Suppressor macrophage (primary cell): Measurements from ENCODE around the gene L1CAM.
A peak's percentile ranks its signal among the peaks of the same experiment; 100 is the strongest.

Experiments used
- DNase-seq, 4 experiments: peaks; one replicate each; pipeline ENCODE4 v3.0.0-alpha.2; 2020 to 2022

The L1CAM gene

GRCh38 chrX:153862369-153863250 is 23.4 kb downstream of the L1CAM start:
- no peak for DNase-seq

GRCh38 chrX:153861733-153862310 is 24.2 kb downstream of the L1CAM start:
- no peak for DNase-seq

- DNase-seq = no peak
Observed at GRCh38 chrX:153861151-153861550, 24.8 kb downstream of the L1CAM start.

- DNase-seq = no peak
Observed at GRCh38 chrX:153857348-153857903, 28.5 kb downstream of the L1CAM start.

DNA sequence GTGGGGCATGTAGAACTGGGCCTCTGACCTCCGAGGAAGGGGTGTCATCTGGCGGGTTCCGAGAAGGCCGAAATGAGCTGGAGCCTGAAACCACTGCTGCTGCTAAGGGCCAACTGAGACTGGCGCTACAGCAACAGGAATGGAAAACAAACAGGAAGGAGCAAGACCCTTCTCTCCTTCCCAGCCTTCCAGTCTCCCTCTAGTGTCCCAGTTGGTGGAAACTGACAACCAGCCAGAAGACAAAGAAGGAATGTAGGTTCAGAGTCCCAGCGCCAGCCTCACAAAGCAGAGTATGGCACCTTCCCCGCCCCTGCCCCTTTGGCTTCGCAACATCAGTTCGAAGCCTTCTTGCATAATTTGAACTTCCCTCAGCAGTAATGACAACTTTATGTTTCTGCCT is 31.3 kb downstream of the L1CAM start:
- no peak for DNase-seq

DNA sequence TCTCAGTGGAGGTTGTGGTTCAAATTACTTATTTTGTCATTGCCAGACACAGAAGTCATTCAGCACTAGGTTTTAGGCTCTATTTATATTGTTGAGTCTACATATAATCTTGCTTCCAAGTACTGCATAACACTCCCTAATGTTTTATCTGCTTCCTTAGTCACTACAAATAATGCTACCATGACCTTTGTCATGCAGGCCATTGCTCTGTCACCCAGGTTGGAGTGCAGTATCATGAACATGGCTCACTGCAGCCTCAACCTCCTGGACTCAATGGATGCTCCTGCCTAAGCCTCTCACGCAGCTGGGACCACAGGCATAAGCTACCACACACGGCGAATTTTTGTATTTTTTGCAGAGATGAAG is 32.1 kb downstream of the L1CAM start:
- DNase-seq = no peak

DNA sequence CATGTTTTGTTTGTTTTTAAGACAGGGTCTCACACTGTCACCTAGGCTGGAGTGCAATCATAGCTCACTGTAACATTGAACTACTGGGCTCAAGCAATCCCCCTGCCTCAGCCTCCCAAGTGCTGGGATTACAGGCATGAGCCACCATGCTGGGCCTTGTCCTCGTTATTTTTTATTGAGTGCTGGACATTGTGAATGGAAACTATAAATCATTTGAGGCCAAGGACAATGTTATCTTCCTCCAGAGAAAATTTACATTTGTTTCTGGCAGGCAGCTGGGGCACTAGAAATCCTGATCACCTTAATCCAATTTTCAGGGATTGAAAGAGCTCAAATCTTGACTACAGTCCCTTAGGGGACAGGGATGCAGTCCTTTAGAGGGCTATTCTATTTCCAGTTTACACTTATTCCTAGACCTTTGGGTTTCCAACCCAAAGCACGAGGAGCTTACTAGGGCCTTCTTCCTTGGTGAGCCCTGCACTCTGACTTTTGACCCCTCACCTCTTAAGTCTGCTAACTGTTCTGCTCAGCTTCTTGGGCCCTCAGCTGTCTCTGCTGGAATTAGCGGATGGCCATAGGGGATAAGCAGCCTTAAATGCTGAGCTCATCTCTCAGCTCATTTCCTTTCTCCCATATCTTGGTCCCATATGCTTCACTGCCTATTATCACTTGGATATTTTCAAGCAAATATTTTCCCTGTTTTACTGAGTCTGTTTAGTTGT is 32.6 kb downstream of the L1CAM start:
- no peak for DNase-seq

DNA sequence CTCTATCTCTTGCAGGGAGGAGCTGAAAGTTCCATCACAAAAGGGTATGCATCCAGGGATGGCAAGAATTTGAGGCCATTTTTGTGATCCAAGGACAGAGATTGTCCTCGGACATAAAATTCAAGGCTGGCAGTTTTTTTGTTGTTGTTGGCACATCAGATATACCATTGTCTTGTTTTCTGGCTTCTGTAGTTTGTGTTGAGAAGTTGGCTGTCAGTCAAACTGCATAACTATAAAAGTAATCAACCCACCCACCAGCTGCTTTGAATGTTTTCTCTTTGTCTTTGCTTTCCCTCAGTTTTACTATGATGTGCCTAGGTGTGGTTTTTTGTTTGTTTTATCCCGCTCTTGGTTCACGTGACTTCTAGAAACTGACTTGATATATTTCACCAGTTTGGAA is 34.0 kb downstream of the L1CAM start:
- DNase-seq = no peak

DNA sequence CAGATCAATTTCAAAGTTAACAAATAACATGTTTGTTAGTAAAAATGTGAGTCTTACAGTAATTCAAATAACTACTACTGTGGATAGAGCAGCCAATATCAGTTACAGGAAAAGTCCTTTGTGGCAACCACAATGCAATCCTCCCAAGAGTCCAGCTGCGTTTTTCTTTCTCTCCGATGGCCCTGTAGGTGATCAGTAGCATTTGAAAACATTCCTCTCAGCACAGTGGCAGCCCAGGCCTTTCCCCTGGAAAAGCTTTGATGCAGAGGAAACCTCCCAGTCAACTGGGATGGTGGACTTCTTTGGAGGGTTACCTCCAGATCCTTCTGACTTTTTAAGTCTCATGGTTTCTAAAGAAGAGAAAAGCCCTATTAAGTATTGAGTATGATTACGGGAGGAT is 37.6 kb downstream of the L1CAM start:
- DNase-seq = no peak

GRCh38 chrX:153845842-153846241 is 40.1 kb downstream of the L1CAM start:
- no peak for DNase-seq

DNA sequence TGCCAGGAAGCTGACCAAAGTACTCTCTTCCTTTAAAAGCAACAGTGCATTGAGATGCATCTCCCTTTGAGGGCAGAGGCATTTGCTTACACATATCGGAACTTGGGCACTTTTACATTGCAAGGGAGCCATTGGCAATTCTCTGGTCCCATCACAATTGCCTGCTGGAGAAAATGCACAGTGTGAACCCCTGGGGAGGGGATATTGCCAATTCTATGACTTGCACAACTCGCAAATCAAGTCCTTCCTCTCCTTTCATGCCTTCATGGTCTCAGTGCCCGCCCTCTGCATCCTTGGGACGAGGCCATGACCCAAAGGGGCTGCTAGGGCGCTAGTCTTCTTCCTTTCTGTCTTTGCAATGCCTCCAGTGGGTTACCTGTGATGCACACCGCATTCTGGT is 40.8 kb downstream of the L1CAM start:
- DNase-seq = no peak

GRCh38 chrX:153844509-153845082 is 41.4 kb downstream of the L1CAM start:
- DNase-seq = no peak

DNA sequence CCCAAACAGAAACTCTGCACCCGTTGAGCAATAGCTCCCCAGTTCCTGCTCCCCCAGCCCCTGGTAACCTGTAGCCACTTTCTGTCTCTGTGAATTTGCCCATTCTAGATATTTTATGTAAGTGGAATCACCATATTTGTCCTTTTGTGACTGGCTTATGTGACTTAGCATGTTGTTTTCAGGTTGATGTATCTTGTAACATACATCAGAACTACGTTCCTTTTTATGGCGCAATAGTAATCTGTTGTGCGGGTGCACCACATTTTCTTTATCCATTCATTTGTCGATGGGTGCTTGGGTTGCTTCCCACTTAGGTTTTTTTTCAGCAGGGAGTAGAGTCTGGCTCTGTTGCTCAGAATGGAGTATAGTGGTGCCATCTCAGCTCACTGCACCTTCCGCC is 49.1 kb downstream of the L1CAM start:
- DNase-seq = no peak

- DNase-seq = no peak
Observed at GRCh38 chrX:153832728-153833127, 53.2 kb downstream of the L1CAM start.

GRCh38 chrX:153831429-153832150 is 54.4 kb downstream of the L1CAM start:
- DNase-seq = no peak

DNA sequence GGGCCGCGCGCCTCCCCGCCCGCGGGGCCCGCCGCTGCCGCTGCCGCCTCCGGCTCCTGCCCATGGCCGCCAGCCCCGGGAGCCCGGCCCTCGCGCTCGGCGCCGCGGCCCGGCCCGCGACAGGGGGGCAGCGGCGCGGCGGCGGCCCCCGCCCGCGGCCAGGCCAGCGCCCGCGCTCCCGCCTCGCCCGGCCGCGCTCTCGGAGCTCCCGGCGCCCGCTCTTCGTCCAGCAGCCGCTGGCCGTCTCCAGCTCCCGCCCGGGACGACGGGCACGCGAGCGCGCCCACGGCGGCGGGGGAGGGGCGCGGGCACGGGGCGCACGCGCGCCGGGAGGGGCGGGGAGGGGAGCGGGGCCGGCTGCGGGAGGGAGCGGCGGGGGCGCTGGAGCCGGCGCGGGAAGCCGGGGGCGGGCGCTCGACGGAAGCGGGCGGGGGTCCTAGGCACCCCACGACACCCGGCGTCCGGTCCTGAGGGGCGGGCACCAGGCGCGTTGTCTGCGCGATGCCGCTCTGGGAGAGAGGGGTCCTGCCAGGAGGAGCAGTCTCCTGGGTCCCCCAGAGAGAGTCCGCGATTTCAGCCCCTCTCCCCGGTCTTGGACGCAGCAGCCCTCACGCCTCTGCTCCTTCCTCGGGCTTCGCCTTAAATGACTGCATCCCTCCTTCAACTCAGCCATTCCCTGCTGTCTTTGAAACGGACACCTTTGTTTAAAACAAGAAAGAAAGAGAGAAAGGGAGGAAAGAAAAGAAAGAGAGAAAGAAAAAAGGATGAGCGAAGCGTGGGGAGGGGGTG is 55.1 kb downstream of the L1CAM start:
- DNase-seq = peak in 1 of 4 experiments; percentile 9

- DNase-seq = peak in 1 of 4 experiments; percentile 19
Observed at GRCh38 chrX:153829799-153830639, 56.0 kb downstream of the L1CAM start, which contains the start of gene PDZD4. PDZD4 (minus strand) TSS chrX:153830544; CDS start chrX:153830298, 246 bp downstream.

- DNase-seq = no peak
Observed at GRCh38 chrX:153829549-153829798, 56.5 kb downstream of the L1CAM start.

DNA sequence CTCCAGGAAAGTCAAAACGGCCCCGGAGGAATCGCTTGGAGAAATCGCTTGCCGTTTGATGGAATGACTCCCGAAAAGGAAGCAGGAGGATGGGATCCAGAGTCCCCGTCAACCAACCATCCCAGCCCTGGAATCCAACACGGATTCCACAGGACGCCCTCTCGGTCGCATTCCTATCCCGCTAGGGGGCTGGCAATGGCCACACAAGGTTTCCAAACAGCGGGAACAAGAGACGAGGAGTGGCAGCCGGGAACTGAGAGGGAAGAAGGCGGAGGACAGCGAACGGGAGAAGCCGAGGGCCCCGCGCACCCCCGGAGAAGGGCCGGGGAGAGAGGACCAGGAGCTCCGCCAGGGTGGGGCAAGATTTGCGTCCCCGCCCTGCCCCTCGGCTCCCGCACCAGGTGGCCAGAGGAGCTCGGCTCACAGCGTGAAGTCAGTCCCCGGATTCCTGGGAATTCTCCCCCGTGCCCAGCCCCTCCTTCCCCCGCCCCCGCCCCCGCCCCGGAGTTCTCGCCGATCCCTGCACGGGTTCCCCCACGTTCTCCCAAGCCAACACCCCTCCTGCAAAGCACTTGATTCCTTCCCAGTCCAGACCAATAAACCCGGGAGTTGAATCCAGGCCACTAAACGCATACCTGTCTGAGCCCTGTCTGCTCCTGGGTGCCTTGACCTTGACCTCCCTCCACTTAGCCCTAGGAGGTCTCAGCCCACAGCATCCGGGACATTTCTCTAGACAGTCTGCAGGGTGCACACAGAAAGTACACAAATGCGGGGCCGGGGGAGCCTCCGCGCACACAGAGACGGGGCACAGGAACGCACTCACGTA is 57.0 kb downstream of the L1CAM start:
- no peak for DNase-seq

DNA sequence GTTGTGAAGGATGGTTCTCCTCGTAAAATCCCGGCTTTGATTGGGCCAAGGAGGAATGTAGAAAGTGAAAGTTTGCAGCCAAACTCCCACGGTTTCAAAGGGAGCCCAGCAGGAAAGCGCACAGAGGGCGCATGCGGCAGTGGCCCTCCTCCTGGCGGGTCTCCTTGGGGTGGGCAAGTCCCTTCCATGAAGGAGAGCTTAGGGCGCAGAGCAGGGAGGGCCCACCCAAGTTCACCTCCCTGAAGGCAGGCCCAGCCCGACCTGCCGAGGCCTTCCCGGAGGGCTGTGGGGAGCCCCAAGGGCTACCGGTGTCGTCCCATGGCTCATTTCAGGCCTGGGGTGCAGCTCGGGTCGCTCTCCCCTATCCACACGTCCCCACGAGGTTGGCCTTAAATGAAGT is 57.7 kb downstream of the L1CAM start:
- no peak for DNase-seq
